GM18868 (cell line): ENCODE data around the gene PSMA5.
A peak's percentile ranks its signal among the peaks of the same experiment; 100 is the strongest.
"Not testable (repeated sequence)": the region's sequence is repeated elsewhere in the genome, so short reads cannot be mapped to it uniquely, and the experiment has no call there.

Experiments
- ATAC-seq: cut with Tn5 transposase; IDR thresholded peaks from one replicate; pipeline ENCODE4 v1.9.1; 2021; ENCODE audit warnings: mild to moderate bottlenecking, moderate library complexity; ENCODE audit not compliant: unreplicated experiment

The PSMA5 gene

DNA sequence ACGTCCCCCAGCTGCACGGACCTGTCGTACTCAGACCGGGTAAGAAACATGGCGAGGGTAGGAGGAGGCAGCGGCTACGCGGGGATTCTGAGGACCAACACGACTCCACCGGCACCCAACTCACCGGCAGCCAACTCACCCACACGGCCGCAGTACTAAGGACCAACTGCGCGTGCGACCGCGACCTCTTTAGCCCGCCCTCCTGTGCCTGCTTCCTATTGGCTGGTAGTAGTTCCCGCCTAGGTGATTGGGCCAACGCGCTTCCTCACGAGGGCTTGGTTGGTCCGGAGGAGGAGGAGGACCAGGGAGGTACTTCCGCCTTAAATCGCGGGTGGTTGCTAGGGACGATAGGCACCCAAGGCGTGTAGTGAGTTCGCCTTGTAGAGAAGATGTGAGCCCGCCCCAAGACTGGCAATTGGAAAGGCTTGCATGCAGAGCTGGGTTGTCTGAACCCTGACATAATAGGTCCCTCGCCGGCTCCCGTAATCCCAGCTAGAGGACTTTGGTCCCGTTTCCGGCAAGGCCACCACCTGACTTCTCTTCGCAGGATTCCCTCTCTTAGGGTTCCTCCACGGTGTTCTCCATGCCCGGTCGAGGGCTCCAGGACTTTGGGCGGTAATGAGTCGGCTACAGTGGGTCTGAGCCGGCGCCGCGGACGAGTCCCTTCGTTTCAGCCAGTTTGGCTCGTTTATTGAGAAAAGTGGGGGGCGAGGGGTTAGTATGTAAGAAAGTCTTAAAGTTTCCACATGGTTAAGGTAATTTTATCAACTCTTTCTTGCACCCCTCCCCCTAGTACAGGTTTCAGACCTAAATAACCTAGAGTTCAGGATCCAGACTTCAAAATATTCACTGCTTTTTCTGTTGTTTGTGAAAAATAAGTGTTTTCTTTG, at the start of gene PSMA5:
Gene PSMA5, minus strand, starts transcription at position 168 of the 890 bp plus-strand sequence. Its CDS starts 118 bp downstream, at position 50.
- peak; percentile 96 for ATAC-seq

DNA sequence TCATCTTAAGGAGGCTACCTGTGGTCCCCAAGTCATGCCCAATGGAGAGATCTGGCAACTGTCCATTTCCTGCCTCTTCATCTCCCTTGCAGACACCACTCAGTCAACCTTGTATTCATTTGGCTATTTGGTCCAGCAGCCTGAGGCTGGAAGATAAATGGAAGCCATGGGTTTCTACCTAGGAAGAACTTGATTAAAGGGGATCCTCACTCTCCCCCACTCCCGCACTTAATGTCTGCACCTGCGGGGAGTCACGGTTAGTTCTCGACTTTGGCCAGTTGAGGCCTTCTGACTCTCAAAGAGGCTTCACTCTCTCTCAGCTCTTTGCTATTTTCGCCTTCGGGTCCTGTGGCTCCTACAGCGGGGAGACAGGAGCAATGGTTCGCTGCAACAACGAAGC, 49.0 kb upstream of the PSMA5 start:
- no peak for ATAC-seq

DNA sequence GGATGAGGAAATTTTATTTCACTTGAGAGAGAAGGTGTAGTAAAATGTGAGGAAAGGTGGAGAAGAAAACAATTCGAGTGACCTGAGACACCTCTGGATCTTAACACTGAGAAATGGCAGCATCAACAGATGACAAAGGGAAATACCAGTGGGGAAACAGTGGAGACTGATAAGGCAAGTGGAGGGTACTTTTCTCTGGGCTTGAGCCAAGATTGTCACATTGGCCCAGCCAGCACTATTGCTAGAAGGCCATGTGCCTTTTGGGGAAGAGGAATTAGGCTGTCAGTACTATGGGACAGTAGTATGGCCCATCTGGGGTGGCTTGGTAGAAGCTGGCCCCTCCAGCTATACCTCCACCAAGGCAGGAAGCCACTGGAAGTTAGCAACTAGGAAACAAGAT, 48.4 kb upstream of the PSMA5 start:
- no peak for ATAC-seq

DNA sequence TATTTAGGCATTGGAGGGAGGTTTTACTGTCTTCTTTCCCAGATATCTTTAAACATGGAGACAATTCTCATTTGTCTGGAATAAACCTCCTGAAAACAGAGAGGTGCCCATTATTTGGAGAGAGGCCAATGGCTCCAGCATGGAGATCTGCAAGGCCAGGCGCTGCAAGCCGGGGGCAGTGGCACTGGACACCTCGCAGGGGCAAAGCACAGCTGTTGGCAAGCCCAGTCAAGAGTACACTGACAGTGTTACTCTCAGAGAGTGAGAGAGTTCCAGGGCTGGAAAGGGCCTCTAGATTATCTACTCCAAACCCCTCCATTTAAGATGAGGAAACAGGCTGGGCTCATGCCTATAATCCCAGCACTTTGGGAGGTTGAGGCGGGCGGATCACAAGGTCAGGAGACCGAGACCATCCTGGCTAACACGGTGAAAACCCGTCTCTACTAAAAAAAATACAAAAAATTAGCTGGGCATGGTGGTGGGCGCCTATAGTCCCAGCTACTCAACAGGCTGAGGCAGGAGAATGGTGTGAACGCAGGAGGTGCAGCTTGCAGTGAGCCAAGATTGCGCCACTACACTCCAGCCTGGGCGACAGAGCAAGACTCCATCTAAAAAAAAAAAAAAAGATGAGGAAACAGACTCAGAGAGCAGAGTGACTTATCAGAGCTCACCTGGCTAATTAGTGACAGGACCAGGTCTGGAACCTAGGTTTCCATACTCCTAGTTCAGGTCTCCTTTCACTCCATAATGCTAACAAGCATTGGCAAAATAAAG, 47.2 kb upstream of the PSMA5 start:
- ATAC-seq, result not testable (repeated sequence)

DNA sequence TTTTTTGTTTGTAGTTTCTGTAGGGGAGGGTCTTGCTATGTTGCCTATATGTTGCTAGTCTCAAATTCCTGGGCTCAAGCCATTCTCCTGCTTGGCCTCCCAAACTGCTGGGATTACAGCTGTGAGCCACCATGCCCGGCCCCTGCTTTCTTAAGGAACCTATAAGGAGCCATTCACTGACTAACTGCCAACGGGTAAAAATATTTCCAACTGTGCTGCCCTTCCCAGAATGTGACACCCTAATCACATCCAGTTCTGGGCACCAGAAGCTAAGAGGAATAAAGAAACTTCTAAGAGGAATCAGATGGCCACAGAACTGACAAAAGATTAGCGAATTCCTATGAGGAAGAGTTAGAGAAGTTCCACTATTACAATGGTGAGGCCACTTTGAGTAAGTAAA, 46.5 kb upstream of the PSMA5 start:
- no peak for ATAC-seq

DNA sequence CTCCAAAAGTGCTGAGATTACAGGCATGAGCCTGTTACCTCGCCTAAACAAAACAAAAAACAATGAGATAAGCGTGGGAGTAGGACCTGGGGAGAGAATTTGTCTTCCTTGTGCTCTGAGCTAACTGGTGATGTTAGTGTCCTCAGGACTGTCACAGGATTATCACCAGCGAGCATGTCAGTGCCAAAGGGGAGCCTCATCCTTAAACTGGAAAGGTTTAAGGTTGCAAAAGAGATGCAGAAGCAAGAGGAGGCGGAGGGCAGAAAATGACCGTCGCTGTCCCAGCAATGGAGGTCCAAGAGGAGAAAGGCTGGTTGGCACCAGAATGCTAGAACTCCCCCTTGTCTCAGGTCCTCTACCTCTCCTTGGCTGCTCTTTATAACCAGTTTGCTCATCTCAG, 44.0 kb upstream of the PSMA5 start:
- no peak for ATAC-seq

DNA sequence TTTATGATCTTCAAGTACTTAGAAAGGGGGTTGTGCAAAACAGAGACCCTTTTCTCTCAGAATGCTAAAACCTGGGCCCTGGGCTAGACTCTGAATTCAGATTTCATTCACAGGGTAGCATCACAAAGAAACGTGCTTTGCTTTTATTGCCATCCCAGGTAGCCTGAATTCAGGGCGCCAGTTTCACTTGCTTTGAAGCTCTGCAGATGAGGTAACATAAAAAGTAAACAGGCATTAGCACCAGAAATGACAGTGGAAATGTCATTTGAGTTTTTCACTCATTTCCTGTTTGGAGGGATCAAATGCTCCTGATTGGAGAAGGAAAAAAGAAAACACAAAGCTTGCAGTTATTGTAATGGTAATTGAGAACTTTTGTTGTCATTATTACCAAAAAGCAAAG, 42.7 kb upstream of the PSMA5 start:
- ATAC-seq, result no peak

DNA sequence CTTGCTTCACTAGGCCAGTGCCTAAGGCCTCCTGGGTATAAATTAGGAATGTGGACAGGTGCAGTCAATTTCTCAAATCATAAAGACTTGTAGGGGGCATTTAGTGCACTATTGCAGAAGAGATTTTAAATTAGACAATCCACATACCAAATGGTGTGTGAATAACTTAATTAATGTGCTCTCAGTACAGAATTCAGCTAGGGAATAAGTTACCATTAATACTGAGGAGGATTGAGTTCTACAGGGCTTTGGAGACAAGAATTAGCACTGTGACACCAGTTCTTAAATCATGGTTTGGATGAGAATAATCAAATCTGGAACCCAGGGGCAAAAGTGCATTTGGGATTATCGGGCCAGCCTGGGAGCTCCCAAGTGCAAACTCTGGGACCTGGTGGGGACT, 41.8 kb upstream of the PSMA5 start:
- no peak for ATAC-seq

DNA sequence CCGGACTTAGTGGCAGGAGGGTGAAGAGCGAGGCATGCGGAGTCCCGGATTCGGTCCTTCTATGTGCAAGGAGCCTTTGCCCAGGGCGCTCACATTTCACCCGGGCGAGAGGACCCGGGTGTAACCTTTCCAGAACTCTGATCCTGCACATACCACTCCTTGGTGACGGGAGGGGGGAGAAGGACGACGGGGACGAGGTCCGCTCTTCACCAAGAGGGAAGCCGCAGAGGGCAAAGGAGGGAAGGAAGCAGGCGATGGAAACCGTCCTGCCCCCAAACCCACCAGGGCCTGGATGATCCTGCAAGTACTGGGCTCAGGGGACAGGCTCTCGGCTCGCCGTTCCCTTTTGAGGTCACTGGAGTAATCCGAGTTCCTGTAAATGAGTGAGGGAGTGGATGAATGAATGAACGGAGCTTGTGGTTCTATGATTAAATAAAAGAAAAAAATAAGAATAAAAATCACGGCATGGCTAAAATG, 41.1 kb upstream of the PSMA5 start:
- no peak for ATAC-seq

DNA sequence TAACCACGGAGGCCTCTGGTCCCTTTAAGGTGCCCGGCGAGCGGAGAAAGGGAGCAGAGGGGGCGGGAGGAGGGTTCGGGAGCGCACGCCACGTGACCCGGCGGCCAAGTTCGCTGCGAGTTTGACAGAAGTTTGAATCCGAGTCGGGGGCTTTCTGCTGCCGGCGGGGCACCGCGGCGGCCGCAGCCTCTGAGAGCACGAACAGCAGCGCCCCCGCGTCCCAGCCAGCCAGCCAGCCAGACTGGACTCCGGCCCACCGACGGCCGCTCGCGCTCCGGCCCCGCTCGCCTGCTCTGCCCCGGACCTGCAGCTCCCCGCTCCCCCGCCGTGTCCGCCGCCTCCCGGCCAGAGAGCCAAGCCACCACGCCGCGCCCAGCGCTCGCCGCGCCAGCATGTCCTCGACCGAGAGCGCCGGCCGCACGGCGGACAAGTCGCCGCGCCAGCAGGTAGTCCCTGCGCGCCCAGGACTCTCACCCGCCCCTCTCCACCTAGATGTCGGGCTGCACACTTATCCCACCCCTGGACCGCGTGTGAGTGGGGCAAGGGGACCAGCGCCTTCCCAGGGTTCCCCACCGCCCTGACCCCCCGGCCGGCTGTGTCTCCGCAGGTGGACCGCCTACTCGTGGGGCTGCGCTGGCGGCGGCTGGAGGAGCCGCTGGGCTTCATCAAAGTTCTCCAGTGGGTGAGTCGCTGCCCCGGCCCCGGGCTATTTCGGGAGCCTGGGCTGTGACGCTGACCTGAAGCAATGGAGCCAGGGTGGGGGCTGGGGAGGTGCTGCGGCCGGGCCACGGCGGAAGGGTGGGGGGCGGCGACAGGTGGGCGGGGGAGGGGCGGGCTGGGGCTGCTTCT, 40.4 kb upstream of the PSMA5 start, which contains the start of gene SYPL2:
Gene SYPL2, plus strand, starts transcription at position 95 of the 849 bp plus-strand sequence. Its CDS starts 298 bp downstream, at position 393.
- ATAC-seq, result no peak

DNA sequence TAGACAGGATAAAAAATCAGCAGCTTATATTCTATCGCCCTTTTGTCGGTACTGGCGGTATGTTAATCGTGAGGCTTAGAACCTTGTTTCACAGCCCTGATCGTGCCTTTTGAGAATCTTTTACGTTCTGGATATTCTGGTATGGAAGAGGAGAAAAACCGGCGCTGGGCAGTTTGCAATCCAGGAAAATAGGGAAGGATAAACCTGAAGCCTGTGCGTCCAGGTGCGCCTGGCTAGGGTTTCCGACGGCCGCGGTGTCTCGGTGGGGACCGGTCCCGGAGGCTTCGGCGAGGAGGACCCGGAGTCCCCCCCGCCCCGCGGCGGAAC, 39.8 kb upstream of the PSMA5 start:
- ATAC-seq, result no peak

DNA sequence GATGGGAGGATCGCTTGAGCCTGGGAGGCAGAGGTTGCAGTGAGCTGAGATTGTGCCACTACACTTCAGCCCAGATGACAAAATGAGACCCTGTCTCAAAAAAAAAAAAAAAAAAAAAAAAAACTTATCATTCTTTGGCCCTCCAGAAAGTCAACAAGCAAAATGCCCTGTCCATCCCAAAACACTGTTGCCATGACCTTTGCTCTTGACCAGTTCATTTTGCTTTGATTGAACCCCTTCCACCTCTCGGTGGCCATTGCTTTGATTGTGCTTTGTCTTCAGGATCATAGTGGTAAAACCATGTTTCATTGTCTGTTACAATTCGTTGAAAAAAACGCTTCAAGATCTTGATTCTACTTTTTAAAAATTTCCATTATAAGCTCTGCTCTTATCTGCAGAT, 31.6 kb upstream of the PSMA5 start:
- no peak for ATAC-seq

DNA sequence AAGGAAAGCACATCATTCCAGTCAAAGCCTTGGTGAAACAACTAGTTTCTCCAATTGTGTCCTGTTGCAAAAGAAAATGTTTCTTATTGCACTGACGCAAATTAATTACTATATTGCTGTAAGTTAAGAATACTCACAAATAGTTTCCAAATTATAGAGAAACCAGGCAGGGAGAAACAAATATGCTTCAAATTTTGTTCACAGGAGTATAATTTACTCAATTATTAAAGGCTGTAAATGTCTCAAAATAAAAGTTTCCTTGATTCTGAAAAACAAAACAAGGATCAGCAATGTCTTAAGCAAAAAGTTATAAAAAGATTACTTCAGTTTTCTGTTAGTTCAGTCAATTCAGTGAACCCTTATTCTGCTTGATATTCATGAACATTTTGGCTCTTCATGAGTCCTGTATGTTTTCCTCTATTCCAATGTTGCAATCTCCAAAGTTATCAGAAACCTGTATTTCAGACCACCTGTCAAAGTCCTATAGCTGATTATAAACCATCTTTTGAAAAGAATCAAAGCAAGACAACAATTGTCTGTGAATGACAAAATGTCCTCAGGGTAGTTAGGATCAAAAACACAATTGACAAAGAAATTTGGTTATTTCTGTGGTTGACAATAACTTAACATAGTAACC, 28.4 kb upstream of the PSMA5 start:
- ATAC-seq, result no peak

DNA sequence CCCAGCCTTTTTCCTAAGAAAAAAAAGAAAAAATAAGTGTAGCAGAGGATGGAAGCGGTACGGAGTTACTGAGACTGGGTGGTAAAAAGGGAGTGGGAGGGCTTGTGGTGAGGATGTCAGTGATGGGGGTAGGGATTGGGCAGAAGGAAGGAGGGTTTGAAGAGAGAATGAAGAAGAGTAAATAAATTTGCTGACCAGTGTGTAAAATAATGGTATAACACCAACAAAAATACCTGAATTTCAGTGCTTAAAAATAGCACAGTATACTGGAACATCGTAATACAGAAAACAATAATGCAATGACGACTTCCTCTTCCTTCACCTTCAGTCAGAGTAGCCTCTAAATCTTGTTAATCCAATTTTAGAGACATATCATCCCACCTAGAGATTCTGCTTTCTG, 21.3 kb upstream of the PSMA5 start:
- no peak for ATAC-seq

DNA sequence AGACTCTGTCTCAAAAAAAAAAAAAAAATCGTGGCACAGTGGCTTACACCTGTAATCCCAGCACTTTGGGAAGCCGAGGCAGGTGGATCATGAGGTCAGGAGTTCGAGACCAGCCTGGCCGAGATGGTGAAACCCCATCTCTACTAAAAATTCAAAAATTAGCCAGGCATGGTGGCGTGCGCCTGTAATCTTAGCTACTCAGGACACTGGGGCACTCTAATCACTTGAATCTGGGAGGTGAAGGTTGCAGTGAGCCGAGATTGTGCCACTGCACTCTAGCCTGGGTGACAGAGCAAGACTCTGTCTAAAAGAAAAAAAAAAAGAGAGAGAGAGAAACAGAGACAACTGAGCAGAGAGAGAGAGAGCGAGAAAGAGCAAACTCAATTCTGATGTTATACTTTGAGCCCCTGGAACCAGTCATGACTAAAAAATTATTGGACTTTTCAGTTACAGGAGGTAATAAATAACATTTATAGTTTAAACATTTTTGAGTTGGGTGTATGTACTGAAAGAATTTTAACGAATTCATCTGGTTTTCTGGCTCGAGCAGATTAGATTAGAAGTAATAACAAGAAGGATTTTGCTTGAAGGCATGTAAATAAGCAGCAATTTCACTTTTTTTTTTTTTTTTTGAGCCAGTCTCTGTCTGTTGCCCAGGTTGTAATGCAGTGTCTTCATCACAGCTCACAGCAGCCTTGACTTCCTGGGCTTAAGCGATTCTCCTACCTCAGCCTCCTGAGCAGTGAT, 19.9 kb upstream of the PSMA5 start:
- not testable (repeated sequence) for ATAC-seq

DNA sequence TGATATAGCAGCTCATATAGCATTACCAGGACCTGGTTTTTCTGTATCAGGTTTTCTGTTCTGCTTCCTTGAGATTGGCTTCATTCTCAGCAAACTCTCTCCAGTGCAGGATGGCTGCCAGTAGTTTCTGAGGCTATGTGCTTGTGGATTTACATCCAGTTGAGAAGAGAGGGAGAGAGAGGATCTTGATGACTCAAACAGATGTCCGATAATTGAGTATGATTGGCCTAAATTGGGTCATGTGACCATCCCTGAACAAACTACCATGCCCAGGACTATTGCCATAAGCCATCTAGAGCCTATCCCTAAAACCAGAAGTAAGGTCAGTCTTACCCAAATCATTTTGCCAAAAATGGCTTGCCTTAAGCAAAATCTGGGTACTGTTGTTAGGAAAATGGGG, 18.1 kb upstream of the PSMA5 start:
- no peak for ATAC-seq

DNA sequence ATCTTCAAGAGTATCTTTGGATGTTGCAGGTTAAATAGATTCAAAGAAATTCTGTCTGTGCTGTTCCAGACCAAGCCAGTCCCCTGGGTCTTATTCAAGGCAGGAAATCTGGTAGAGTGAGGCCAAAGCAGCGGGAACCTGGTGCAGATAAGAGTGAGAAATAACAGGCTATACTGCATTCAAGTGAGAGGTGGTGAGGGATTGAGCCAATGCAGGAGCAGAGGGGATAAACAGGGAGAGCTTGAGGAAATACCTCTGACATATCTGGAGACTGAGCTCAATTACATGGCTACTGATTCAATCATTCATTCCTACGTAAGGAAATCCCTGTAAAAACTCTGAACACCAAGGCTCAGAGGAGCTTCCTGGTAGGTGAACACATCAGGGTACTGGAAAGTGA, 17.2 kb upstream of the PSMA5 start:
- ATAC-seq, result no peak

DNA sequence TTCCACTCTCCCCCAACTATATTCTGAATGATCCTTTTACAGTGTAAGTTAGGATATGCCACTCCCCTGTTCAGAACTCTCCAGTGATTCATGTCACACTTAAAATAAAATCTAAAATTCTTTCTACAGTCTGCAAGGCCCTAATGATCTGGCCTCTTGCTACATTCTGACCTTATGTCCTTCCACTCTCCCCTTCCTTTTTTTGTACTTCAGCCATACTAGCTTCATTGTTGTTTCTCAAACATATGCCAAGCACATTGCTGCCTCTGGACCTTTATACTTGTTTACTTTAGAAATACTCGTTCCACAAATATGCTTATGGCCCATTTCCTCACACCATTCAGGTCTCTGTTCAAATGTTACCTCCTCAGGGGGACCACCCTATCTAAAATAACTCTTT, 14.8 kb upstream of the PSMA5 start:
- no peak for ATAC-seq

DNA sequence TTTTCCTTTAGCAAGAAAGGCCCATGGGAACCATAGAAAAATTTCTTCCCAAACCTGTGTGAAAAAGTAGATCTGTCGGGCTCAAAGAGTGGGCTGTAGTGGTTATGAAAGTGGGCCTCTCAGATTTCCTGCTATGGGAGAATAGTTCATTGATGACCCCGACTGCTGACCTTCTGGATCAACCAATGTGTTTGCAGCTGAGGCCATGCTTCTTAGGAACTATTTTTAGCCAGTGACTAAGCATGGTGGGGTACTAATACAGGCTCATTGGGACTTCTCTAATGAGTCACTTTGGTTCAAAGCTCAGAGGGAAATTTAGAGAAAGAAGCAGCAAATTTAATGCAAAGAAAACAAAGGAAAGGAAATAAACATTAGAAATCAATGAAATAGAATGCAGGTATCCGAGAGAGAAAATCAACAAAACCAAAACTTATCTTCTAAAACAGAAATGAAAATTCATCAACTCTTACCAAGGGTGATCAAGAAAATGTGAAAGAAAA, 12.6 kb upstream of the PSMA5 start:
- peak; percentile 79 for ATAC-seq

DNA sequence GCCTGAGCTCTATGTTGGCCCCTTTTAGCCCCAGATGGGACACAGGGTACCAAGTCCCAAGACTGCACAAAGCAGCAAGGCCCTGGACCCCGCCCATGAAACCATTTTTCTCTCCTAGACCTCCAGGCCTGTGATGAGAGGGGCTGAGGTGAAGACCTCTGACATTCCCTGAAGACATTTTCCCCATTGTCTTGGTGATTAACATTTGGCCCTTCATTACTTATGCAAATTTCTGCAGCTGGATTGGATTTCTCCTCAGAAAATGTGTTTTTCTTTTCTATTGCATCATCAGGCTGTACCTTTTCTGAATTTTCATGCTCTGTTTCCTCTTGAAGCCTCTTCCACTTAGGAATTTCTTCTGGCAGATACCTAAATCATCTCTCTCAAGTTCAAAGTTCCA, 8.2 kb upstream of the PSMA5 start:
- ATAC-seq, result no peak
